Loucy (cell line): ENCODE measurements around the gene NFS1.

Experiments used
- H2AFZ ChIP-seq: fragments of 200-600 bp; sonication (generic); 2 replicates; pipeline ENCODE4 v1.6.0; 2016; ENCODE audit warnings: antibody characterized with exemption, mild to moderate bottlenecking, low read length, moderate library complexity
- H3F3A ChIP-seq: fragments of 200-600 bp; 2 replicates; pipeline ENCODE4 v1.6.0; 2016; ENCODE audit warnings: antibody characterized with exemption, low read depth, mild to moderate bottlenecking
- H3K27me3 ChIP-seq: fragments of 200-600 bp; sonication (generic); 2 replicates; pipeline ENCODE4 v1.6.1; 2014; ENCODE audit warnings: low read length, mild to moderate bottlenecking; ENCODE audit not compliant: insufficient read depth, poor library complexity, severe bottlenecking
- H3K36me3 ChIP-seq: fragments of 200-600 bp; sonication (generic); 2 replicates; pipeline ENCODE4 v1.6.1; 2016; ENCODE audit warnings: low read length; ENCODE audit not compliant: insufficient read depth
- H3K4me1 ChIP-seq: fragments of 200-600 bp; sonication (generic); 2 replicates; pipeline ENCODE4 v1.5.1; 2014; ENCODE audit warnings: low read length, mild to moderate bottlenecking; ENCODE audit not compliant: insufficient read depth, poor library complexity, severe bottlenecking
- H3K4me2 ChIP-seq: fragments of 200-600 bp; sonication (generic); 2 replicates; pipeline ENCODE4 v1.6.0; 2014; ENCODE audit warnings: antibody characterized with exemption, low read length, low read depth, mild to moderate bottlenecking; ENCODE audit not compliant: poor library complexity, severe bottlenecking
- H3K4me3 ChIP-seq: fragments of 200-600 bp; sonication (generic); 2 replicates; pipeline ENCODE4 v1.5.1; 2014; ENCODE audit warnings: low read length, mild to moderate bottlenecking, mixed read lengths; ENCODE audit not compliant: poor library complexity, severe bottlenecking
- H3K79me2 ChIP-seq: fragments of 200-600 bp; sonication (generic); 2 replicates; pipeline ENCODE4 v1.6.1; 2014; ENCODE audit warnings: low read length; ENCODE audit not compliant: insufficient read depth
- H3K9ac ChIP-seq: fragments of 200-600 bp; sonication (generic); 2 replicates; pipeline ENCODE4 v1.6.0; 2014; ENCODE audit warnings: mild to moderate bottlenecking, low read depth, low read length, moderate library complexity; ENCODE audit not compliant: poor library complexity, severe bottlenecking
- H3K9me2 ChIP-seq: fragments of 200-600 bp; sonication (generic); replicated peaks from 2 replicates; pipeline ENCODE4 v1.6.1; 2016; ENCODE audit warnings: low read depth, low read length, mixed read lengths
- H3K9me3 ChIP-seq: fragments of 200-600 bp; sonication (generic); 2 replicates; pipeline ENCODE4 v1.6.1; 2014; ENCODE audit warnings: mild to moderate bottlenecking, antibody characterized with exemption, low read length, low read depth; ENCODE audit not compliant: insufficient read depth
- H4K20me1 ChIP-seq: fragments of 200-600 bp; sonication (generic); 2 replicates; pipeline ENCODE4 v1.6.0; 2014; ENCODE audit warnings: antibody characterized with exemption, low read length, mild to moderate bottlenecking; ENCODE audit not compliant: insufficient read depth, poor library complexity, severe bottlenecking
- EZH2phosphoT487 ChIP-seq: fragments of 200-600 bp; IDR thresholded peaks from 2 replicates; pipeline ENCODE4 v1.6.1; 2018; ENCODE audit warnings: antibody characterized with exemption, mild to moderate bottlenecking, moderate library complexity, borderline replicate concordance
- TF ChIP-seq, protein P1 (sequence below): fragments of 200-600 bp; sonication (generic); conservative IDR thresholded peaks from 2 replicates; pipeline ENCODE4 v1.5.1; 2014; ENCODE audit warnings: mild to moderate bottlenecking, antibody characterized with exemption, low read length

Gene NFS1

DNA sequence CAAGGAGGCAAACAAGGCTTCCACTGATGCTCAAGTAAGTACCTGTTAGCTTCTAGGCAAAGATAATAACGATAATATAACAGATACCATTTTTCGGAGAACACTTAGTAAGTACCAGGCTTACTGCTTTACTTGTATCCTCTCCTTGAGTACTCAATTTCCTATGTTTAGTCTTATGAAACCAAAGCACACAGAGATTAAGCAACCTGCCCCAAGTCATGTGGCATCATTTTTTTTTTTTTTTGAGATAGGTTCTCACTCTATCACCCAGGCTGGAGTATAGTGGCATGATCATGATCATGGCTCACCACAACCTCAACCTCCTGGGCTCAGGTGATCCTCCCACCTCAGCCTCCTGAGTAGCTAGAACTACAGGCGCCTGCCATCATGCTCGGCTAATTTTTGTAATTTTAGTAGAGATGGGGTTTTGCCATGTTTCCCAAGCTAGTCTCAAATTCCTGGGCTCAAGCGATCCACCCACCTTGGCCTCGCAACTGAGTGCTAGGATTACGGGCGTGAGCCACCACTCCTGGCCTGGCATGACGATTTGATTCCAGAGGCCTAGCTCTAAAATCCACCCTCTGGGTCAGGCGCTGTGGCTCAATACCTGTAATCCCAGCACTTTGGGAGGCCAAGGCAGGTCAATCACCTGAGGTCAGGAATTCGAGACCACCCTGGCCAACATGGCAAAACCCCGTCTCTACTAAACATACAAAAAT is 69.6 kb downstream of the NFS1 start:
- Histone ChIP-seq H3K4me1 (no peaks in the 10 kb centered on the region), H2AFZ (no peak overlapping the region), H3F3A (no peaks in the 10 kb centered on the region; the same call in 1 of the 2 replicates), H3K4me2 (no peak overlapping the region), H3K4me3 (no peak overlapping the region), H3K36me3 (peaks cover 70% of the 10 kb centered on the region; the same call in 1 of the 2 replicates), H3K79me2 (peaks cover 22% of the 10 kb centered on the region; the same call in 1 of the 2 replicates), H3K27me3 (no peaks in the 10 kb centered on the region), H3K9me3 (no peaks in the 10 kb centered on the region), H4K20me1 (no peaks in the 10 kb centered on the region), H3K9ac (no peak overlapping the region), H3K9me2 (no peaks in the 10 kb centered on the region)
- TF ChIP-seq, protein P1, sequence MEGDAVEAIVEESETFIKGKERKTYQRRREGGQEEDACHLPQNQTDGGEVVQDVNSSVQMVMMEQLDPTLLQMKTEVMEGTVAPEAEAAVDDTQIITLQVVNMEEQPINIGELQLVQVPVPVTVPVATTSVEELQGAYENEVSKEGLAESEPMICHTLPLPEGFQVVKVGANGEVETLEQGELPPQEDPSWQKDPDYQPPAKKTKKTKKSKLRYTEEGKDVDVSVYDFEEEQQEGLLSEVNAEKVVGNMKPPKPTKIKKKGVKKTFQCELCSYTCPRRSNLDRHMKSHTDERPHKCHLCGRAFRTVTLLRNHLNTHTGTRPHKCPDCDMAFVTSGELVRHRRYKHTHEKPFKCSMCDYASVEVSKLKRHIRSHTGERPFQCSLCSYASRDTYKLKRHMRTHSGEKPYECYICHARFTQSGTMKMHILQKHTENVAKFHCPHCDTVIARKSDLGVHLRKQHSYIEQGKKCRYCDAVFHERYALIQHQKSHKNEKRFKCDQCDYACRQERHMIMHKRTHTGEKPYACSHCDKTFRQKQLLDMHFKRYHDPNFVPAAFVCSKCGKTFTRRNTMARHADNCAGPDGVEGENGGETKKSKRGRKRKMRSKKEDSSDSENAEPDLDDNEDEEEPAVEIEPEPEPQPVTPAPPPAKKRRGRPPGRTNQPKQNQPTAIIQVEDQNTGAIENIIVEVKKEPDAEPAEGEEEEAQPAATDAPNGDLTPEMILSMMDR = no peak

DNA sequence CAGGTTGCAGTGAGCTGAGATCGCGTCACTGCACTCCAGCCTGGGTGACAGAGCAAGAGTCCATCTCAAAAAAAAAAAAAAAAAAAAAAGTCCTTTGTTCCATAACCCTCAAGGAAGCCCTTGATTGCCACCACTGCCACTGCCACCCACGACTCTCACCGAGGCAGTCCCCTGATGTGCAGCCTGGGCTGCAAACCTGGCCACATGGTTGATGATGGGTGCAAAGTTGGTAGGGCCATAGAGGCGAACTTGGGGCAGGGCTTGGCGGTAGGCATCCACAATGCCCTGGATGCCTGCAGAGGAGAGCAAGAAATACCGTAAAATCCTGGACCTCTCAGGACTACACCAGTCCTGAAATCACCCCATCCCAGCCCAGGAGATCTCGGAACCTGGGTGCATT is 72.0 kb downstream of the NFS1 start:
- peaks cover 67% of the 10 kb centered on the region; the same call in 1 of the 2 replicates for H3K36me3 ChIP-seq
- H3K9ac ChIP-seq = no peak overlapping the region
- H2AFZ ChIP-seq = no peak overlapping the region
- no peak overlapping the region for H3K4me2 ChIP-seq
- H3K9me2 ChIP-seq = no peaks in the 10 kb centered on the region
- H3K27me3 ChIP-seq = no peaks in the 10 kb centered on the region
- peaks cover 6% of the 10 kb centered on the region; the same call in 1 of the 2 replicates for H3K79me2 ChIP-seq
- H3F3A ChIP-seq = no peaks in the 10 kb centered on the region; the same call in 1 of the 2 replicates
- H3K9me3 ChIP-seq = no peaks in the 10 kb centered on the region
- no peak overlapping the region for H3K4me3 ChIP-seq
- H4K20me1 ChIP-seq = no peaks in the 10 kb centered on the region
- no peak for TF ChIP-seq EZH2phosphoT487
- TF ChIP-seq, protein P1 = no peak
- H3K4me1 ChIP-seq = no peaks in the 10 kb centered on the region

DNA sequence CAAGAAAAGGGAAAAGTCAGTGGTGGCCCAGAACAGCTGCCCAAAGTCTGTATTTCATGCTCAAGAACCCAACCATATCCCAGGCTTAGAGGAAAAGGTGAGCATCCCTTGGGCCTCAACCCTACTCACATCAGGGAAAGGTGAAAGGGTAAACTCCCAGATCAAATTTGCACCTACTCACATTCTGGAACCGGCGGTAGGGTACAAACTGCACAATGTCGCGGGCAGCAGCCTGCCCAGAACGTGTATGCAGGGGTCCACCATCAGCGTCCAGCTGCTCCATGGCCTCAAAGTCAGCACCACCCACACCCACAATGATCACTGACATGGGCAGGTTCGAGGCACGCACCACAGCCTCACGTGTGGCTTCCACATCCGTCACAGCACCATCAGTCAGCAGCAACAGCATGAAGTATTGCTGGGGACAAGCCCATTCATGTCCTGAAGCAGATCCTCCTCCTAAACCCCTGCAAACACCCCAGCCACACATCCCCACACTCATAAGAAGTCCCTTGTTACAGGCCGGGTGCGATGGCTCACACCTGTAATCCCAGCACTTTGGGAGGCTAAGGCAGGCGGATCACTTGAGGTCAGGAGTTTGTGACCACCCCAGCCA is 72.7 kb downstream of the NFS1 start:
- 0 out of 2 replicates have a peak, but pooled peaks cover 5% of the 10 kb centered on the region for H3K79me2 ChIP-seq
- H3K36me3 ChIP-seq = peaks cover 60% of the 10 kb centered on the region; the same call in 1 of the 2 replicates
- H3K4me2 ChIP-seq = no peak overlapping the region
- no peak overlapping the region for H2AFZ ChIP-seq
- no peaks in the 10 kb centered on the region for H3K9me3 ChIP-seq
- H3K9ac ChIP-seq = no peak overlapping the region
- no peaks in the 10 kb centered on the region for H3K9me2 ChIP-seq
- no peaks in the 10 kb centered on the region for H3K4me1 ChIP-seq
- H3K4me3 ChIP-seq = no peak overlapping the region
- H4K20me1 ChIP-seq = no peaks in the 10 kb centered on the region
- no peak for TF ChIP-seq EZH2phosphoT487
- TF ChIP-seq, protein P1 = no peak
- H3F3A ChIP-seq = no peaks in the 10 kb centered on the region; the same call in 1 of the 2 replicates
- H3K27me3 ChIP-seq = no peaks in the 10 kb centered on the region
